HEK293 (cell line): Measurements from ENCODE around the gene CMTM8.

Experiments used
- CTCF ChIA-PET: fragments of 350-600 bp; formaldehyde crosslinking; extraction: SDS; loops from one replicate; lab custom pipeline; 2021; ENCODE audit warnings: antibody characterized with exemption; lab: Yijun Ruan, JAX
- POLR2A ChIA-PET: fragments of 300-600 bp; formaldehyde crosslinking; extraction: SDS; loops from one replicate; lab custom pipeline; 2020; ENCODE audit warnings: antibody characterized with exemption, inconsistent platforms; lab: Yijun Ruan, JAX
- H3K27ac ChIP-seq: fragments of 200-500 bp; sonication (Bioruptor generic); 2 replicates; pipeline ENCODE4 v1.5.1; 2014; ENCODE audit warnings: low read depth, low read length, control low read depth, inconsistent platforms; ENCODE audit errors: extremely low read depth
- H3K36me3 ChIP-seq, 2 experiments: fragments of 200-500 bp in 1 of 2; sonication (Bioruptor generic) in 1 of 2; 1 replicate in 1 of 2; 2 replicates in 1 of 2; pipeline ENCODE4 v1.5.1; 2014 to 2017; ENCODE audit warnings: inconsistent platforms in 2 of 2, low read length in 2 of 2; ENCODE audit not compliant: control insufficient read depth in 2 of 2, insufficient read depth in 1 of 2
- H3K4me1 ChIP-seq: fragments of 200-500 bp; sonication (Bioruptor generic); 2 replicates; pipeline ENCODE4 v1.5.1; 2014; ENCODE audit warnings: mild to moderate bottlenecking, low read length, inconsistent platforms; ENCODE audit not compliant: control insufficient read depth, insufficient read depth
- H3K4me3 ChIP-seq: 2 replicates; pipeline ENCODE4 v1.5.1; 2011; ENCODE audit warnings: low read depth, mild to moderate bottlenecking, control low read depth, low read length, moderate library complexity
- H3K9me3 ChIP-seq: fragments of 200-500 bp; sonication (Bioruptor generic); 2 replicates; pipeline ENCODE4 v1.5.1; 2014; ENCODE audit warnings: low read depth, low read length, inconsistent platforms; ENCODE audit not compliant: control insufficient read depth, insufficient read depth
- SETDB1 ChIP-seq: IDR thresholded peaks from one replicate; pipeline ENCODE4 v1.6.1; 2017; ENCODE audit warnings: mild to moderate bottlenecking, low read length, moderate library complexity, mixed read lengths; ENCODE audit not compliant: insufficient read length
- TCF7L2 ChIP-seq: IDR thresholded peaks from 2 replicates; pipeline ENCODE4 v1.6.1; 2011; ENCODE audit warnings: low read depth, mild to moderate bottlenecking, inconsistent platforms, low read length, moderate library complexity, borderline replicate concordance
- ZBTB7A ChIP-seq: fragments of 450-650 bp; formaldehyde crosslinking; IDR thresholded peaks from 2 replicates; pipeline ENCODE4 v1.5.1; 2016; ENCODE audit warnings: low read depth, missing biosample characterization, missing genetic modification characterization
- ZFP69B ChIP-seq: fragments of 450-650 bp; formaldehyde crosslinking; IDR thresholded peaks from 2 replicates; pipeline ENCODE4 v1.5.1; 2016; ENCODE audit warnings: missing biosample characterization, missing genetic modification characterization
- ZNF132 ChIP-seq: fragments of 450-650 bp; formaldehyde crosslinking; IDR thresholded peaks from 2 replicates; pipeline ENCODE4 v1.5.1; 2017; ENCODE audit warnings: missing biosample characterization, missing genetic modification characterization, borderline replicate concordance
- ZNF146 ChIP-seq: fragments of 450-650 bp; formaldehyde crosslinking; IDR thresholded peaks from 2 replicates; pipeline ENCODE4 v1.5.1; 2016; ENCODE audit warnings: missing biosample characterization, missing genetic modification characterization
- ZNF223 ChIP-seq: fragments of 450-650 bp; formaldehyde crosslinking; IDR thresholded peaks from 2 replicates; pipeline ENCODE4 v1.5.1; 2016; ENCODE audit warnings: missing biosample characterization, missing genetic modification characterization
- ZNF324 ChIP-seq: fragments of 450-650 bp; formaldehyde crosslinking; IDR thresholded peaks from 2 replicates; pipeline ENCODE4 v1.5.1; 2016; ENCODE audit warnings: missing biosample characterization, missing genetic modification characterization
- ZNF366 ChIP-seq: fragments of 450-650 bp; formaldehyde crosslinking; conservative IDR thresholded peaks from 2 replicates; pipeline ENCODE4 v1.5.1; 2016; ENCODE audit warnings: missing biosample characterization, missing genetic modification characterization
- ZNF394 ChIP-seq: fragments of 450-650 bp; formaldehyde crosslinking; IDR thresholded peaks from 2 replicates; pipeline ENCODE4 v1.5.1; 2016; ENCODE audit warnings: missing biosample characterization, missing genetic modification characterization, mild to moderate bottlenecking, moderate library complexity, borderline replicate concordance
- ZNF416 ChIP-seq: fragments of 450-650 bp; formaldehyde crosslinking; IDR thresholded peaks from 2 replicates; pipeline ENCODE4 v1.5.1; 2016; ENCODE audit warnings: missing biosample characterization, missing genetic modification characterization
- ZNF48 ChIP-seq: fragments of 450-650 bp; formaldehyde crosslinking; IDR thresholded peaks from 2 replicates; pipeline ENCODE4 v1.5.1; 2016; ENCODE audit warnings: missing biosample characterization, missing genetic modification characterization
- ZNF510 ChIP-seq: fragments of 450-650 bp; formaldehyde crosslinking; IDR thresholded peaks from 2 replicates; pipeline ENCODE4 v1.5.1; 2018; ENCODE audit warnings: mild to moderate bottlenecking, missing genetic modification characterization, missing biosample characterization; ENCODE audit not compliant: insufficient replicate concordance
- ZNF544 ChIP-seq: fragments of 450-650 bp; formaldehyde crosslinking; IDR thresholded peaks from 2 replicates; pipeline ENCODE4 v1.5.0; 2017; ENCODE audit warnings: missing biosample characterization, missing genetic modification characterization
- ZNF660 ChIP-seq: fragments of 450-650 bp; IDR thresholded peaks from 2 replicates; pipeline ENCODE4 v1.5.1; 2018; ENCODE audit warnings: missing biosample characterization, mild to moderate bottlenecking, missing genetic modification characterization
- ZNF830 ChIP-seq: fragments of 450-650 bp; IDR thresholded peaks from 2 replicates; pipeline ENCODE4 v1.5.0; 2018; ENCODE audit warnings: missing biosample characterization, missing genetic modification characterization, low read depth, mild to moderate bottlenecking, moderate library complexity
- TF ChIP-seq, protein P1 (sequence below): fragments of 450-650 bp; formaldehyde crosslinking; optimal IDR thresholded peaks from 2 replicates; pipeline ENCODE3; 2016; ENCODE audit warnings: missing biosample characterization, mild to moderate bottlenecking, missing genetic modification characterization
- TF ChIP-seq, protein P2 (sequence below): fragments of 450-650 bp; formaldehyde crosslinking; IDR thresholded peaks from 2 replicates; pipeline ENCODE4 v1.5.1; 2016; ENCODE audit warnings: missing biosample characterization, missing genetic modification characterization
- TF ChIP-seq, protein P3 (sequence below): fragments of 450-650 bp; formaldehyde crosslinking; IDR thresholded peaks from 2 replicates; pipeline ENCODE4 v1.5.1; 2016; ENCODE audit warnings: missing biosample characterization, missing genetic modification characterization
- TF ChIP-seq, protein P4 (sequence below): fragments of 450-650 bp; formaldehyde crosslinking; IDR thresholded peaks from 2 replicates; pipeline ENCODE4 v1.5.1; 2016; ENCODE audit warnings: missing biosample characterization, missing genetic modification characterization
- TF ChIP-seq, protein P5 (sequence below): fragments of 450-650 bp; formaldehyde crosslinking; IDR thresholded peaks from 2 replicates; pipeline ENCODE4 v1.5.1; 2016; ENCODE audit warnings: missing biosample characterization, missing genetic modification characterization
- TF ChIP-seq, protein P6 (sequence below): fragments of 450-650 bp; formaldehyde crosslinking; IDR thresholded peaks from 2 replicates; pipeline ENCODE4 v1.5.1; 2016; ENCODE audit warnings: missing biosample characterization, missing genetic modification characterization, low read depth

CMTM8 gene

DNA sequence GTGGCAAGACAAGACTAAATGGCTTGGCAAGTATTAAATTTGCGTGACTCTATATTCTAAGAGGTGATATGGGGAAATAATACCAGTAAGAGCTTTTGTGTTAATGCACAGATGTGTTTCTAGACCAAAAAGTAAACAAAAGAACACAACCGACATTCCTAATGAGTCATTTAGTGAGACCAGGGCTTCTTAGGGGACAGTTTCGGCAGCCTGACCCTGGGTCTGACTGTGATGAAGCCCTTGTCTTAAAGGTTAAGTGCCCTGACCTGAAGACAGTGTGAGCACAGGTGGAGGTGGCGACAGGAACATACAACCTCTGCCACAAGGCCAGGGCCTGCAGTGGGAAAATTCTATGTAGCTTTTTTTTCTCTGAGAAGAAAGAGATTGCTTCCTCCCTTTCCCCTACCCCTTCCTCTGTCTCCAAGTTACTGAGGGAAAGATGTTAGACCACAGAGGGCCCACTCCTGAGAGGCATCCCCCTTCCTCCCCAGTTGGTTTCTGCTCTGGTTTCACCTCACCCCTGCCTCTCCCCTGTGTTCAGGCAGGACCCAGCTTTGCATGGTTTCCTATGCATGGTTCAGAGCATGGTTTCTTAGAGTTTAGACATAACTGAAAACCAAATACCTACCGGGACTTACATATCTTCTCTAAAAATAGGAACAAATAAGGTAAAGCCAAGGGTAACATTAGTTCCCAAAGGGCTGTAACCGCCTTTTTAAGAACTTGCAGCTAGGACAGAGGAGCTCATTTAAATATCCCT is 128.3 kb downstream of the CMTM8 start (continued):
- TF ChIP-seq ZNF830 (tag by site-specific recombination) = no peak
- TF ChIP-seq, protein P1, sequence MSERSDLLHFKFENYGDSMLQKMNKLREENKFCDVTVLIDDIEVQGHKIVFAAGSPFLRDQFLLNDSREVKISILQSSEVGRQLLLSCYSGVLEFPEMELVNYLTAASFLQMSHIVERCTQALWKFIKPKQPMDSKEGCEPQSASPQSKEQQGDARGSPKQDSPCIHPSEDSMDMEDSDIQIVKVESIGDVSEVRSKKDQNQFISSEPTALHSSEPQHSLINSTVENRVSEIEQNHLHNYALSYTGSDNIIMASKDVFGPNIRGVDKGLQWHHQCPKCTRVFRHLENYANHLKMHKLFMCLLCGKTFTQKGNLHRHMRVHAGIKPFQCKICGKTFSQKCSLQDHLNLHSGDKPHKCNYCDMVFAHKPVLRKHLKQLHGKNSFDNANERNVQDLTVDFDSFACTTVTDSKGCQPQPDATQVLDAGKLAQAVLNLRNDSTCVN = no peak
- TF ChIP-seq, protein P2, sequence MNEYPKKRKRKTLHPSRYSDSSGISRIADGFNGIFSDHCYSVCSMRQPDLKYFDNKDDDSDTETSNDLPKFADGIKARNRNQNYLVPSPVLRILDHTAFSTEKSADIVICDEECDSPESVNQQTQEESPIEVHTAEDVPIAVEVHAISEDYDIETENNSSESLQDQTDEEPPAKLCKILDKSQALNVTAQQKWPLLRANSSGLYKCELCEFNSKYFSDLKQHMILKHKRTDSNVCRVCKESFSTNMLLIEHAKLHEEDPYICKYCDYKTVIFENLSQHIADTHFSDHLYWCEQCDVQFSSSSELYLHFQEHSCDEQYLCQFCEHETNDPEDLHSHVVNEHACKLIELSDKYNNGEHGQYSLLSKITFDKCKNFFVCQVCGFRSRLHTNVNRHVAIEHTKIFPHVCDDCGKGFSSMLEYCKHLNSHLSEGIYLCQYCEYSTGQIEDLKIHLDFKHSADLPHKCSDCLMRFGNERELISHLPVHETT = no peak

DNA sequence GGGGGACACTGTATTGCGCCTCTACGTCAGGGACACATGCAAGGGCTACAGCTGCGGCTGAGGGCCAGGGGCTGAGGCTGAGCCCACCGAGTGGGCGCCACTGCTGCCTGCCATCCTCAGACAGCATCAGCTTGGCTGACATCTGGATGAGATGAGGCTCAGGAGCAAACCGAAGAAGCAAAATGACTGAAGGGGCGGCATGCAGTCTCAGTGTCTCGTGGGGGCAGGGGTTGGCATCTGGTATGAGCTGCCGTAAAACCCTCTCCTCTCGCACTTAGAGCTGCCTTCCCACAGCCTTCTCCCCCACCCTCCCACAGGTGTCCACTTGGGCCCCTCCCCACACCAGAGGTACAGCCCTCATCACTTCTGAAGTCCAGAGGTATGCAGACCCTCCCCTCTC is 129.0 kb downstream of the CMTM8 start:
- H3K4me1 ChIP-seq = no peaks in the 10 kb centered on the region
- CTCF ChIA-PET = interaction anchor here (0.5 to 1.0 kb wide), 6 partner anchors 9 to 190 kb away, joined by 3 to 5 read pairs (median 4); no protein-coding TSS in a partner anchor
- H3K27ac ChIP-seq = no peak overlapping the region
- no peaks in the 10 kb centered on the region for H3K9me3 ChIP-seq
- H3K4me3 ChIP-seq = no peak overlapping the region
- POLR2A ChIA-PET = no interaction called here
- TF ChIP-seq ZNF510 (tag by site-specific recombination) (no peak), ZNF48 (tag by site-specific recombination) (no peak), ZNF146 (no peak), TCF7L2 (no peak), ZNF660 (tag by site-specific recombination) (no peak), ZNF416 (no peak), ZNF223 (tag by site-specific recombination) (no peak), ZNF324 (tag by site-specific recombination) (no peak), ZNF132 (tag by site-specific recombination) (no peak), ZNF544 (tag by site-specific recombination) (no peak), ZNF394 (tag by site-specific recombination) (no peak), ZNF366 (tag by site-specific recombination) (no peak), ZBTB7A (tag by site-specific recombination) (no peak), ZFP69B (tag by site-specific recombination) (no peak), SETDB1 (no peak)
- TF ChIP-seq, protein P3, sequence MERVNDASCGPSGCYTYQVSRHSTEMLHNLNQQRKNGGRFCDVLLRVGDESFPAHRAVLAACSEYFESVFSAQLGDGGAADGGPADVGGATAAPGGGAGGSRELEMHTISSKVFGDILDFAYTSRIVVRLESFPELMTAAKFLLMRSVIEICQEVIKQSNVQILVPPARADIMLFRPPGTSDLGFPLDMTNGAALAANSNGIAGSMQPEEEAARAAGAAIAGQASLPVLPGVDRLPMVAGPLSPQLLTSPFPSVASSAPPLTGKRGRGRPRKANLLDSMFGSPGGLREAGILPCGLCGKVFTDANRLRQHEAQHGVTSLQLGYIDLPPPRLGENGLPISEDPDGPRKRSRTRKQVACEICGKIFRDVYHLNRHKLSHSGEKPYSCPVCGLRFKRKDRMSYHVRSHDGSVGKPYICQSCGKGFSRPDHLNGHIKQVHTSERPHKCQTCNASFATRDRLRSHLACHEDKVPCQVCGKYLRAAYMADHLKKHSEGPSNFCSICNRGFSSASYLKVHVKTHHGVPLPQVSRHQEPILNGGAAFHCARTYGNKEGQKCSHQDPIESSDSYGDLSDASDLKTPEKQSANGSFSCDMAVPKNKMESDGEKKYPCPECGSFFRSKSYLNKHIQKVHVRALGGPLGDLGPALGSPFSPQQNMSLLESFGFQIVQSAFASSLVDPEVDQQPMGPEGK = no peak
- TF ChIP-seq, protein P4, sequence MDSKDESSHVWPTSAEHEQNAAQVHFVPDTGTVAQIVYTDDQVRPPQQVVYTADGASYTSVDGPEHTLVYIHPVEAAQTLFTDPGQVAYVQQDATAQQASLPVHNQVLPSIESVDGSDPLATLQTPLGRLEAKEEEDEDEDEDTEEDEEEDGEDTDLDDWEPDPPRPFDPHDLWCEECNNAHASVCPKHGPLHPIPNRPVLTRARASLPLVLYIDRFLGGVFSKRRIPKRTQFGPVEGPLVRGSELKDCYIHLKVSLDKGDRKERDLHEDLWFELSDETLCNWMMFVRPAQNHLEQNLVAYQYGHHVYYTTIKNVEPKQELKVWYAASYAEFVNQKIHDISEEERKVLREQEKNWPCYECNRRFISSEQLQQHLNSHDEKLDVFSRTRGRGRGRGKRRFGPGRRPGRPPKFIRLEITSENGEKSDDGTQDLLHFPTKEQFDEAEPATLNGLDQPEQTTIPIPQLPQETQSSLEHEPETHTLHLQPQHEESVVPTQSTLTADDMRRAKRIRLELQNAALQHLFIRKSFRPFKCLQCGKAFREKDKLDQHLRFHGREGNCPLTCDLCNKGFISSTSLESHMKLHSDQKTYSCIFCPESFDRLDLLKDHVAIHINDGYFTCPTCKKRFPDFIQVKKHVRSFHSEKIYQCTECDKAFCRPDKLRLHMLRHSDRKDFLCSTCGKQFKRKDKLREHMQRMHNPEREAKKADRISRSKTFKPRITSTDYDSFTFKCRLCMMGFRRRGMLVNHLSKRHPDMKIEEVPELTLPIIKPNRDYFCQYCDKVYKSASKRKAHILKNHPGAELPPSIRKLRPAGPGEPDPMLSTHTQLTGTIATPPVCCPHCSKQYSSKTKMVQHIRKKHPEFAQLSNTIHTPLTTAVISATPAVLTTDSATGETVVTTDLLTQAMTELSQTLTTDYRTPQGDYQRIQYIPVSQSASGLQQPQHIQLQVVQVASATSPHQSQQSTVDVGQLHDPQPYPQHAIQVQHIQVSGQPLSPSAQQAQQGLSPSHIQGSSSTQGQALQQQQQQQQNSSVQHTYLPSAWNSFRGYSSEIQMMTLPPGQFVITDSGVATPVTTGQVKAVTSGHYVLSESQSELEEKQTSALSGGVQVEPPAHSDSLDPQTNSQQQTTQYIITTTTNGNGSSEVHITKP = no peak
- TF ChIP-seq, protein P5, sequence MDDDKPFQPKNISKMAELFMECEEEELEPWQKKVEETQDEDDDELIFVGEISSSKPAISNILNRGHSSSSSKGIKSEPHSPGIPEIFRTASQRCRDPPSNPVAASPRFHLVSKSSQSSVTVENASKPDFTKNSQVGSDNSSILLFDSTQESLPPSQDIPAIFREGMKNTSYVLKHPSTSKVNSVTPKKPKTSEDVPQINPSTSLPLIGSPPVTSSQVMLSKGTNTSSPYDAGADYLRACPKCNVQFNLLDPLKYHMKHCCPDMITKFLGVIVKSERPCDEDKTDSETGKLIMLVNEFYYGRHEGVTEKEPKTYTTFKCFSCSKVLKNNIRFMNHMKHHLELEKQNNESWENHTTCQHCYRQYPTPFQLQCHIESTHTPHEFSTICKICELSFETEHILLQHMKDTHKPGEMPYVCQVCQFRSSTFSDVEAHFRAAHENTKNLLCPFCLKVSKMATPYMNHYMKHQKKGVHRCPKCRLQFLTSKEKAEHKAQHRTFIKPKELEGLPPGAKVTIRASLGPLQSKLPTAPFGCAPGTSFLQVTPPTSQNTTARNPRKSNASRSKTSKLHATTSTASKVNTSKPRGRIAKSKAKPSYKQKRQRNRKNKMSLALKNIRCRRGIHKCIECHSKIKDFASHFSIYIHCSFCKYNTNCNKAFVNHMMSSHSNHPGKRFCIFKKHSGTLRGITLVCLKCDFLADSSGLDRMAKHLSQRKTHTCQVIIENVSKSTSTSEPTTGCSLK (tag by site-specific recombination) = no peak
- TF ChIP-seq, protein P6, sequence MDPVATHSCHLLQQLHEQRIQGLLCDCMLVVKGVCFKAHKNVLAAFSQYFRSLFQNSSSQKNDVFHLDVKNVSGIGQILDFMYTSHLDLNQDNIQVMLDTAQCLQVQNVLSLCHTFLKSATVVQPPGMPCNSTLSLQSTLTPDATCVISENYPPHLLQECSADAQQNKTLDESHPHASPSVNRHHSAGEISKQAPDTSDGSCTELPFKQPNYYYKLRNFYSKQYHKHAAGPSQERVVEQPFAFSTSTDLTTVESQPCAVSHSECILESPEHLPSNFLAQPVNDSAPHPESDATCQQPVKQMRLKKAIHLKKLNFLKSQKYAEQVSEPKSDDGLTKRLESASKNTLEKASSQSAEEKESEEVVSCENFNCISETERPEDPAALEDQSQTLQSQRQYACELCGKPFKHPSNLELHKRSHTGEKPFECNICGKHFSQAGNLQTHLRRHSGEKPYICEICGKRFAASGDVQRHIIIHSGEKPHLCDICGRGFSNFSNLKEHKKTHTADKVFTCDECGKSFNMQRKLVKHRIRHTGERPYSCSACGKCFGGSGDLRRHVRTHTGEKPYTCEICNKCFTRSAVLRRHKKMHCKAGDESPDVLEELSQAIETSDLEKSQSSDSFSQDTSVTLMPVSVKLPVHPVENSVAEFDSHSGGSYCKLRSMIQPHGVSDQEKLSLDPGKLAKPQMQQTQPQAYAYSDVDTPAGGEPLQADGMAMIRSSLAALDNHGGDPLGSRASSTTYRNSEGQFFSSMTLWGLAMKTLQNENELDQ (tag by site-specific recombination) = no peak
- peaks cover 0 to 3% of the 10 kb centered on the region in 2 experiments; a peak in 2 of 3 replicates for H3K36me3 ChIP-seq
